ENCODE results near the gene KCTD4.
"Not testable (repeated sequence)": the region's sequence is repeated elsewhere in the genome, so short reads cannot be mapped to it uniquely, and the experiment has no call there.

Gene KCTD4

GRCh38 chr13:45200701-45201232 is at the start of gene KCTD4:
Gene KCTD4 (minus strand): TSS chr13:45201045. CDS start chr13:45194567, 6,478 bp downstream.
- H3K4me3 ChIP-seq (replicated peaks; ENCODE audit: low read depth, low read length), result no peak within 1 kb of the TSS
- peak; percentile 36 for DNase-seq (ENCODE audit: low read depth)
- TF ChIP-seq CTCF (IDR thresholded peaks at IDR 0.05; ENCODE audit: low read length, missing control alignments), result no peak

- TF ChIP-seq CTCF (IDR thresholded peaks at IDR 0.05; ENCODE audit: low read length, missing control alignments), result no peak
- no peak for DNase-seq (ENCODE audit: low read depth)
- H3K4me3 ChIP-seq (replicated peaks; ENCODE audit: low read depth, low read length), result no peak overlapping the region
Measured at GRCh38 chr13:45249662-45250061, 48.8 kb upstream of the KCTD4 start.

GRCh38 chr13:45244736-45245135 is 43.9 kb upstream of the KCTD4 start:
- DNase-seq (ENCODE audit: low read depth); H3K4me3 ChIP-seq (replicated peaks; ENCODE audit: low read depth, low read length): not testable (repeated sequence)

- no peak overlapping the region for H3K4me3 ChIP-seq (replicated peaks; ENCODE audit: low read depth, low read length)
- no peak for TF ChIP-seq CTCF (IDR thresholded peaks at IDR 0.05; ENCODE audit: low read length, missing control alignments)
- no peak for DNase-seq (ENCODE audit: low read depth)
Measured at GRCh38 chr13:45243077-45243476, 42.2 kb upstream of the KCTD4 start.

GRCh38 chr13:45242524-45242923 is 41.7 kb upstream of the KCTD4 start:
- H3K4me3 ChIP-seq (replicated peaks; ENCODE audit: low read depth, low read length), result no peak overlapping the region
- no peak for DNase-seq (ENCODE audit: low read depth)
- TF ChIP-seq CTCF (IDR thresholded peaks at IDR 0.05; ENCODE audit: low read length, missing control alignments), result no peak

GRCh38 chr13:45242070-45242469 is 41.2 kb upstream of the KCTD4 start:
- DNase-seq (ENCODE audit: low read depth), result peak; percentile 65
- TF ChIP-seq CTCF (IDR thresholded peaks at IDR 0.05; ENCODE audit: low read length, missing control alignments), result no peak
- no peak overlapping the region for H3K4me3 ChIP-seq (replicated peaks; ENCODE audit: low read depth, low read length)

GRCh38 chr13:45240143-45240542 is 39.3 kb upstream of the KCTD4 start:
- no peak for DNase-seq (ENCODE audit: low read depth)

More at GRCh38 chr13:45240143-45240542, 39.3 kb upstream of the KCTD4 start:
- TF ChIP-seq CTCF (IDR thresholded peaks at IDR 0.05; ENCODE audit: low read length, missing control alignments), result no peak
- H3K4me3 ChIP-seq (replicated peaks; ENCODE audit: low read depth, low read length), result no peak overlapping the region

Data from fibroblast of pulmonary artery (primary cell).